HG02970 (cell line): ENCODE measurements around the gene KRT72.

Source experiments
- ATAC-seq: cut with Tn5 transposase; IDR thresholded peaks from one replicate; pipeline ENCODE4 v1.9.1; 2021; ENCODE audit warnings: mild to moderate bottlenecking, moderate library complexity, moderate number of reproducible peaks; ENCODE audit not compliant: unreplicated experiment, low FRiP score

The KRT72 gene

DNA sequence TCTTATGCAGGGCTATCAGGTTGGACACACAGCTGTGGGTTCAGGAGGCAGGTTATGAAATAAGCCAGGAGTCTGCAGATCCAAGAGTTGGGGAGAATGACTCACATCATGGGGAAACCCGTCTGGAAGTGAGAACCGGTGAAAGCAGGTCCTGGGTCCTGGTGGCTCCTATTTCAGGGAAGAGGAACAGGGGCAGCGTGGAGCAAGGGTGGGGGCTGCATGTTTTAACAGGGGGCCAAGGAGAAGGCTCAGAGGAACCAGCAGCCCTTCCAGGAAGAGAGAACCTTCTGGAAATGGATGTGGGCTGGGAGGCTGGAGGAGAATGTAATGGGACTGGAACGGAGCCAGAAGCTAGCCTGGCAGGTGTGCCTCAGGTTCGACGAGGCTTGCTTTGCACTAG, 19.8 kb downstream of the KRT72 start:
- ATAC-seq = no peak

DNA sequence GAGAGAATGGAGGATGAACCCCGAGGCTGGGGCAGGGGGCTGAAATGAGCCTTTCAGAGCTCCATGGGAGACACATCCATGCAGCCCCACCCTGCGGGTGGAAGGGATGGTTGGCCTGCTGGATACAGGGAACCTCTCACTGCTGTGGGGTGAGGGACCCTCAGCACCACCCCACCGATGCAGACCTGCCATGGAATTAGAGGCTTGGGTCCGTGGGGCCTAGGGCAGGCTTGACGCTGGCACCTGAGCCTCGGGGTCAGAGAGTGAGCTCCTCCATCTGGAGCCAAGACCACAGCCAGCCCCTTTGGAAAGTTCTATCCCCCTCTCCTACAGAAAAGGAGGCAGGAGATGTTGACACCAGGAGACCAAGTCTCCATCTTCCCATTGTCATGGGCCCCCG, 20.2 kb downstream of the KRT72 start:
- no peak for ATAC-seq

DNA sequence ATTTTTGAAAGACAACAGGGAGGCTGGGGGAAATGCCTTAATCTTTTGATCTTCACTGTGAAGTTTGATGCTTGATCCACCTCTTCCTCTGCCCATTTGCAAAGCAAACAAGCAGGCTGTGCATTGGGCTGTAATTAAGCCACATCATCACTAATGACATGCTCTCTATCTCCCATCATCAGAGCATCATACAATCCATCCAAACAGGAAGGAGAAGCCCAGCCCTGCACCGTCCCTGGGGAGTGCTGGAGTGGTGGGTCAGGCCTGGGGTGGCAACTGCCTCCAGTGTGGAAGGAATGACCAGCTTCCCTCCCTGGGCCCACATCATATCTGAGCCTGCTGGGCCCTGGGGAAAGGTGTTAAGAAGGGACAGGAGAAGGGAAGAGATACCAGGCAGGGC, 20.8 kb downstream of the KRT72 start:
- ATAC-seq = no peak

DNA sequence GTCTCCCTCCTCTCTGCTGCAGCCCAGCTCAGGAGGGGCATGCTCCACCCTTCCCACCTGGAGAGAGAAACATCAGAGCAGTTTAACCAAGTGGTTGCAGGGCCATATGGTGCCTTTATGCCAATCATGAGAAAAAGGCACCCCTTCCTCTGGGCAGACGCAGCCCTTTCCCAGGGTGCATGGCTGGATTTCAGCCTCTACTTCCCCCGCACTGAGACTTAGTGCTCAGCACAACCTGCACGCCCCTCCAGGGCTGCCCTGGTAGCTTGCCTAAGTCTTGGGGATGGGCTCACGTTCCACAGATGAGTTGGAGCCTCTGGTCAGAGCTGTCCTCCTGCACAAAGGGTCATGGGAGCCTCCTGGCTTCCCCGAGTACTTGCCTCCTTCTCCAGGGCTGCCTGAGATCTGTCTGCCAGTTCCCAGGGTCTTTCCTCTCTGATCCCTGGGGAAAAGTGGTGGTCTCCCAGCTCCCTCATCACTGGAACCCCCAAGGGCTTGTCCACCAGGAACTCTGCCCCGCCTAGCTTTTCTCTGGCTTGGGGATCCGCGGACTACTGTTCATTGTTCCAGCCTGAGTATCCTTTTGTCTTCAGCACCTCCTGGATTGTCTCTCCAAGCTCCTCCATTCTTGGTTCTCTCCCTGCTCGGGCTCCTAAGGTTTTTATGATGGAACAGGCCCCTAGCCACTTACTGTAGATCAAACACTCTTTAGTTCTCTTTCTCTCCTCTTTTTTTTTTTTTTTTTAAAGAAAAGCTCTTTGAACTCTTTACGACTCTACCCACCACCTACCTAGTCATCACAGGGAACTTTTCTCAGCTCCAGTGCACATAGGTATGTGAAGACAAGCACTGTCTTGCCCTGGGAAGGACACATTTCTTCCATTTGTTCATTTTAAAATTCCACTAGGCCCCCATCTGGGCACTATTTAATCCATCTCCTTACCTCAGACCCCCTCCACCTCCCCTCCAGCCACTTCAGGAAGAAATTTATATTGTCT, 21.5 kb downstream of the KRT72 start:
- no peak for ATAC-seq

DNA sequence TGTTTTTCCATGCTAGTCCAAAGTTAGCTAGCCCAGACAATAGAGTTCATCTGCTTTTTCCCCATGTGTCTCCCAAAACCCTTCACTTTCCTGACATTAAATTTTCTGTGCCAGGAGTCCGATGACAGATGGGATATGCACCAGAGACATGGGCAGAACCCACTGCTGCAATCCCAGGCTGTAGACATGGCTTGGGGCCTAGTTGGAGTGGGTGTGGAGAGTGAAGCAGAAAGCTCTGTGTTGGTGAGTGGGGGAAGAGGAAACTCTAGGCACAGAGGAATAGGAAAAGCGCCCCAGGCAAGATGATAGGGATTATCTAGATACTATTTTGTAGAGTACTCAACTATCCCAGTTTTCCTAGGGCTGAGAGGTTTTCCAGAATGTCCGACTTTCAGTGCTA, 22.8 kb downstream of the KRT72 start:
- no peak for ATAC-seq

DNA sequence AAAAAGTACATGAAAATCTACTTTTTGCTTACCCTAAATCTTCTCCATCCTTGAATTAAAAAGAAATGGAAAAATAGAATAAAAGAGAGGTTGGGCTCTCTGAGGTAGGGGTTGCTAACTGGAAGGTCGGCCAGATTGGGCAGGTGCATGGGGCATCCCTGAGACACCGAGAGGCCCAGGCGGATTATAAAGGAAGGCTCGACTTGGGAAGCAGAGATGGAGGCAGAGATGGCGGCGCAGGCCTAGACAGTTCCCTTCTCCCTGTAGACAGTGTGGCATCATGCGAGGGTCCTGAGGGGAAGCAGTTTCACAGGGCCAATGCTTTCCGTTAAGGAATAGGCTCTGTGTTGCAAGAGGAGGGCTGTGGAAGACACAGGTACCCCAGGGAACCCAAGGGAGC, 23.9 kb downstream of the KRT72 start:
- no peak for ATAC-seq

DNA sequence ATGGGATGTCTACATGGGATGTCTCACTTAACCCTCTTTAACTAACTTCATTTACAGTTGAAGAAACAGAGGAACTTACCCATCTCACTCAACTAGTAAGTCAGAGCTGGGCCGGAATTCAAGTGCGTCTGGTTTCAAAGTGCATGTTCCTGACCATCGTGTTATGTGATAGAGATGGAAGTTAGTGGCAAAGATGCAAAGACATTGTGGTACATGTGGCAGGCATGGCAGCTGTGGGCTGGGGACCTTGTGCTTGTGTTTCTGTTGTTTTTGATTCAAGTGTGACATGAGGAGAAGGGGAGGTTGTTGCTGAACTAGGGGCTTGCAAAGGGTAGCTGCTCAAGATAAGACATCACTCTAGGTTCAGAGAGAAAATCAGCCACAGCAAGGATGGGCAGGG, 25.3 kb downstream of the KRT72 start:
- no peak for ATAC-seq

DNA sequence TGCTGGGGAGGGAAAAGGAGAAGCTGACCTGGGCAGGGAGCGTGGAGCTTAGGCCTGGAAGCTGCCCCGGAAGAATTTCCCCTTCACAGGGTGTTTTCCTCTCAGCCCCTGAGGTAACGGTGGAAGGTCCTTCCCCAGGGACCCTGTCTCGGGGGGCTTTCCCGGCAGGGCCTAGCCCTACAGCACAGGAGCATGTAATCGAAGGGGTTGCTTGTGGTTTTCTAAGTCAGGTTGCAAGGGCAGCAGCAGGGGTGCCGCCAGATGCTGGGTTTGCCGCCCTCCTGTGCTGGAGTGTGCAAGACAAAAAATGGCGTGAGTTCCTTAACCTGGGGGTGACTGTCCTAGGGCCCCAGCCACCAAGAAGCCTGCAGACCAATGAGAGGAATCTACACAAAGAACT, 26.0 kb downstream of the KRT72 start:
- ATAC-seq = no peak

DNA sequence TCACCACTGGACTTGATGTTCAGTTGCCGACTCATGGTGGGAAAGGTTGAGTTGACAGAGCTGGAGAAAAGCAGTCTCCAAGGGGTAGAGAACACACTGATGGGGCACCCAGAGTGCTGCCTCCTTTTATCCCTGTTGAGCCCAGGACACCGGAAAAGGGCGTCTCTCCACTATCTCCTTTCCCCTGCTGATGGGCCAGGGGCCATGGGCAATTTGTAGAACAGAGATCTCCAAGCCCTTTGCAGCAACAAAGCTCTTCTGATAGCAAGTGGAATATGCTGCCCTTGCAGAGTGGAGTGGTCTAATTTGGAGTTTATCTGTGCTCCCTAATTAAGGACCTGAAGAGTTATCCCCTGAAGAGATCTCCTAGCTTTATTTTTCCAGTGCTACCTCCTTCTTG, 27.5 kb downstream of the KRT72 start, which contains the start of gene KRT74:
Gene KRT74 (minus strand): TSS at position 101 of the 400 bp plus-strand sequence. CDS start 66 bp downstream, at position 35.
- ATAC-seq = no peak

DNA sequence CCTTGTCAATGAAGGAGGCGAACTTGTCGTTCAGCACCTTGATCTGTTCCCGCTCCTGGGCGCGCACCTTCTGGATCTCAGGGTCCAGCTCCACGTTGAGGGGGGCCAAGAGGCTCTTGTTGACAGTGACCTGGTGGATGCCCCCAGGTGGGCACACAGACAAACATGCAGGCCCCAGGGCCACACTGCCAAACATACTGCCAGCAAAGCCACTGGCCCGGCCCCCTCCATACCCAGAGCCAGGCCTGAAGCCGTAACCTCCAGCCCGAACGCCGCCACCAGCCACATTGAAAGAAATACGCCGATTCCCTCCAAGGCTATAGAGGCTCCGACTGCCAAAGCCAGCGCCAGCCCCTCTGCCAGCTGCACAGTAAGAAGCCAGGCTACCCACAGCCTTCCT, 28.0 kb downstream of the KRT72 start:
- no peak for ATAC-seq

DNA sequence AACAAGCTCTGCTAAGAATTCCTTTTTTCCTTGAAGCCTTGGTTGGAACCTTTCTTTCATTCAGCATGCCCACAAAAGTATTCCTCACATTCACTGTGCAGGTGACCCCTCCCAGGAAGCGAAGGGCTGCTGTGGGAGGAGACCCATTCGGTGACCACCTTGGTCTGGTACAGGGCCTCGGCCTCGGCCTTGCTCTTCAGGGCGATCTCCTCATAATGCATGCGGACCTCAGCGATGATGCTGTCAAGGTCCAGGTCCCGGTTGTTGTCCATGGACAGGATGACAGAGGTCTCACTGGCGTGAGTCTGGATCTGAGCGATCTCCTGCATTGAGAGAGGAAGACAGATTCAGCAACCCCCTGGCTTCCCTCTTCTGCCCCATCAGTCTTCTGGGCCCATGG, 30.8 kb downstream of the KRT72 start:
- no peak for ATAC-seq

DNA sequence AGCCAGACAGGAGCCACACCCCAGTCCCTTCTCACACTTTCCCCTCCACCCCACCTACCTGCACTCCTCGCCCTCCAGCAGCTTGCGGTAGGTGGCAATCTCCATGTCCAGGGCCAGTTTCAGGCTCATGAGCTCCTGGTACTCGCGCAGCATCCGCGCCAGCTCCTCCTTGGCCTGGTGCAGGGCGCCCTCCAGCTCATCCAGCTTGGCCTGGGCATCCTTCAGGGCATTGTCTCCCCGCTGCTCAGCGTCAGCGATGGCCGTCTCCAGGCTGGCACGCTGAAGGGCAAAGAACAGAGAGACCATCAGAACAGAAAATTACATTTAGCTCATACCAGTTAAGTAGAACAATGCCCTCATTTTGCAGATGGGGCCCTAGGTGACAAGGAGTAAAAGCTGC, 33.2 kb downstream of the KRT72 start:
- no peak for ATAC-seq

DNA sequence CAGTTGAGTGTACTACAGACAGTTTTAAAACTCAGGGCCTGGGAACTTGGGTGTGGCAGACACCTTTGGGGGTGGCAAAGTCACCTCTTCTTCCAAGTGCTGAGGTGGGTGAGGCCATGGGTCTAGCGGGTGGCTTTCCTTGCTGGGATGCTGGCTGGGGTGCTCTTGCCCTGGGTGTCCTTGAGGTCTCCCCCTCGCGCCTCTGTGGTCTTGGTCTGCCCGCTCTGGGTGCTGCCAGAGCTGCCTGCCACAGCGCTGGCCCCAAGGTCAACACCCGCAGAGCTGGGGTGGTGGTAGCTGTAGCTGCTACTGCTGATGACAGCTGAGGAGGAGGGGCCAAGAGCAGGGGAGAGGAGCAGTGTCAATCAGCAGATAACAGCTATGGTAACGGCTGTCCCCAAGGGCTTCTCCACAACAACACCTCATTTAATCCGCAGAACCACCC, 34.4 kb downstream of the KRT72 start:
- ATAC-seq = no peak

DNA sequence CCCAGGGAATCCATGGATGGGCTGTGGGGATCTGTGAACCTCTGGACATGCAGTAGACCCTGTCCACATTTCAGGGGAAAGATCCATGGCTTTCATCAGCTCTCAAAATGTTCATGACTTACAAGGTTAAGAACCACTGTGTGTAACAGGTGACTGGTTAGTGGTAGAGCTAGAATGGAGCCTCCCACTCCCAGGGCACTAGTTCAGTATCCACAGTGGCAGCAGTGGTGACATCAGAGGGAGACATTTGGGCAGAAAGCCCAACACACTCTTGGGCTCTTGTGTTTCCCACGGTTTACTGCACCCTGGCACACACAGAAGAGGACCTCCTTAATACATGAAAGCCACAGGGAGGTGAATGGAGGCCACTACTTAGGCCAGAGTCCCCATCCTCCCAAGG, 36.7 kb downstream of the KRT72 start:
- ATAC-seq = no peak

DNA sequence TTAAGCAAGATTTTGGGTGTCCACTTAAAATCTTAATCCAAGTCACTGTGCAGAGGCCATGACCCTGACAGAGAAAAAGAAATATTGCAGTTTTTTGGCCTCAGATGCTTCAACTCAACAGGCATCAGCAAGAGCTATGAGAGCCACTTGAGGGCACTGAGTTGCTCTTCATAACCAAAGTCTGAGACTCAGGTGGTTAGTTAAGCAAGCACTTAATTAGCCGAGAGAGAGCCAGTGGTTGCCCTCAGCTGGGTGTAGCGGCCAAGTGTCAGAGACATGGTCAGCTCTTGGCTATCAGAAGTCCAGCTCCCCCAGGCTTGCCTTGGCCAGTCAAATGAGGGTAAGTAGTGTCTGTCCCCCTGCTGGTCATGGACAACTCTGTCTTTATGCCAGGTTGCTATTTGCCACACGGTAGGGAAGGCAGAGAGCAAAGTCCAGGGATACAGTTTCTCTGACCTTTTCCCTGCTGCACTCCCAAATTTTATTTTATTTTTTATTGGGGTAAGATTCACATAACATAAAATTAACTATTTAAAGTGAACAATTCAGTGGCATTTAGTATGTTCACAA, 39.3 kb downstream of the KRT72 start:
- ATAC-seq = no peak

DNA sequence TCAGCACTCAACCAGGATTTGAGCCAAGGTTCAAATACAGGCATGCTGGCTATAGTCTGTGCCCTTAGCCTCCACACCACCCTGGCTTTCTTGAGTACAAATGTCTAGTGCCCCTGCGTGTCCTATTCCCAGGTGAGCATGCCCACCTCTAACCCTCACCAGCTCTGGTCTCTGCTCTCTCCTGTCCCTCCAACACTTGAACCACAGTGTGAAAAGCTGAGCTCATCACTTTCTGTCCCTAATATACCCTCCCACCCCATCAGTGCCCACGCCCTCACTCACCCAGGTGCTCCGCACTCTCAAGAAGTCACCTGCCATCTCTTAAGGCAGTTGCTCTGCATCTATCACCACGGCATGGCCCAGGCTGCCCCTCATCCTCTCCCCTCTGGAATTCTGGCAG, 41.3 kb downstream of the KRT72 start:
- ATAC-seq = no peak

DNA sequence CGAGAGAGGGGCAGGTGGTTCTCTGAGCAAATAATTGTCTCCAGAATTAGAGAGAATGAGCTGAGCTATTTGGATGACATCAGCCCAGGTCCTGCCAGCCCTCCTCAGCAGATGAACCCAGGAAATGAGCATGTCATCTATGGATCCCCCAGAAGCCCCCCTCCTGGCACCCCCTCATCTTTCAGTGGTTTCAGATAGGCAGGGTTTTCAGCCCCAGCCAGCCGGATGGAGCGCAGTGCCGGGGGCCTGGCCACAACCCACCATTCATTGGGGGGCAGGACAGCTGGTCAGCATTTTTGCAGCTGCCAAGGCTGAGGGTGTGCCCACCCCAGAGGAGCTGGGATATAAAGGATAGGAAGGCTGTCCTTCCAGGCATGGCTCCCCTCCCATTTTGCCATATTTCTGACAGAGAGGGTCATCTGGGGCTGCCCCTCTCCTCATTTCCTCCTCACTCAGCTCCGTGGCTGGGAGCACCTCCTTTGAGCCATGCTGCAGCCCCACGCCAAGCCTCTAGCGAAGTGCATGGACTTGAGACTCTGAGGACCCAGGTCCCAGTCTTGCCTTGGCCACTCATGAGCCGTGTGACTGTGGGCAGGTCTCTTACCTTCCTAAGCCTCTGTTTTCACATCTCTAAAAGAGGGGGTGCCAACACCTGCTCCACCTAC, 42.4 kb downstream of the KRT72 start:
- ATAC-seq = no peak

DNA sequence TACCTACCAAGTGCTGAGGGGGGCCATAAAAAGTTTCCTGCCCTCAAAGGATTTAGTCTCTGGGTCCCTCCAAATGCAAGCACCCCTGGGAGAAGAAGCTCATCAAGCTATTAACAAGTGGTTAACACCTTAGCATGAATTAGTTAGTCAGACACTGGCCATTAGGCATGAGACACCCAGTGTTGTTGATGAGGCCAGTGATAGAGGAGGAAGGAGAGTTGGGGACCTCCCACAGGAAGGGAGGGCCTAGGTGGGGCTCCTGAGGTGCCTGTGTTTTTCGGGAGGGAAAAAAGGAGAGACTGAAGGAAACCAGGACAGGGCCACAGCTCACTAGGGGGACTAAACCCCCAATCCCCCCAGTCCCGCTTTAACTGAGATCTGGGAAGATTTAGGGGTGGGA, 43.8 kb downstream of the KRT72 start:
- no peak for ATAC-seq

DNA sequence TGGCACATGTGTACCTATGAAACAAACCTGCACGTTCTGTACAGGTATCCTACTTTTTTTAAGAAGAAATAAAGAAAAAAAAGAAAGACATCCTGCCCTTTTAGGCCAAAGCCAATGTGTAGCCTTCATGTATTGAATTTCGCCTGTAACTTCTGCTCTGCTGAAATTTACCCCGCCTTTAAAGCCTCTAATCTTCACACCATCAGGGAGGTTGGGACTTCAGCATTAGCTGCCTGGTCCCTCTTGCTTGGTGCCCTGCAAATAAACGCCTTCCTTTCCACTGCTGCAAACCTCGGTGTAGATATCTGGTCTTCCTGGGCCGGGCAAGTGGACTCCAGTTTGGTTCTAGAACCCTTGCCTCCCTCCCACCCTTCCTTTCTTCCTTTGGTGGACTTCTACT, 45.7 kb downstream of the KRT72 start:
- ATAC-seq = no peak

DNA sequence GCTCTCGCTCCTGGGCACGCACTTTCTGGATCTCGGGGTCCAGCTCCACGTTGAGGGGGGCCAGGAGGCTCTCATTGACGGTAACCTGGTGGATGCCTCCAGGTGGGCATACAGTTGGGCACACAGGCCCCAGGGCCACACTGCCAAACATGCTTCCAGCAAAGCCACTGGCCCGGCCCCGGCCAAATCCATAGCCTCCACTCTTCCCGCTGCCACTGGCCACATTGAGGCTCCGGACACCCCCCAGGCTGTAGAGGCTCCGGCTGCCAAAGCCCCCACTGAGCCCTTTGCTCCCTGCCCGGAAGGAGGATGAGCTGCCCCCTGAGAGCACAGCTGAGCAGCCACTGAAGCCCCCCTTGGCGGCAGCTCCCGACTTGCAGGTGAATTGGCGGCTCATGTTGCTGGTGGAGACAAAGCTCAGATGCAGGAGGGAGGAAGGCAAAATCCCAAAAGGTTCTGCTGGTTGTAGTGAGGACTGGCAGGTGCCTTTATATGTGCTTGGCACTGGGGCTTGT, 48.5 kb downstream of the KRT72 start, which contains the start of gene KRT71:
Gene KRT71 (minus strand): TSS at position 465 of the 515 bp plus-strand sequence. CDS start 68 bp downstream, at position 397.
- no peak for ATAC-seq

DNA sequence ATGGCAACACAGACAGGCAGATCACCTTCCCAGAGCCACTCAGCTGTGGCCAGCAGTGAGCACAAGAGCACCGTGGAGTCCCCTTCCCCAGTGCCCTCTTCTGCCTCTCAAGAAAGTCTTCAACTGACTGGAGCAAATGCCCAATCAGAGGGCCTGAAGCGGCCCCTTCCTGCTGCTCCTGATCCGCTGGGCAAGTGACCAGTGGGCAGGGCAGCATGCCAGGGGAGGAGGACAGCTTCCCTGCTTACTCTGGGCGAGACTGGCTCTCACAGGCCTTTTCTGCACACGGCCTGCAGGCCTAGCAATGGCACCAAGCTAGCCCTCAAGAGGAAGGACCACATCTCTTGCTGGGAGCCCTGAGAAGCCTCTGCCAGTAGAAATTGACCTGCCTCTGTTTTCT, 49.2 kb downstream of the KRT72 start:
- ATAC-seq = no peak
